CD4-positive, alpha-beta T cell treated with Interleukin-2 at 100 ng/mL for 4 hours (primary cell): Measurements from ENCODE around the gene SIMC1.
"Not testable (repeated sequence)": the region's sequence is repeated elsewhere in the genome, so short reads cannot be mapped to it uniquely, and the experiment has no call there.

Source experiments
- DNase-seq: peaks from one replicate; pipeline ENCODE4 v3.0.0-alpha.2; 2020; ENCODE audit warnings: low spot score

Gene SIMC1

DNA sequence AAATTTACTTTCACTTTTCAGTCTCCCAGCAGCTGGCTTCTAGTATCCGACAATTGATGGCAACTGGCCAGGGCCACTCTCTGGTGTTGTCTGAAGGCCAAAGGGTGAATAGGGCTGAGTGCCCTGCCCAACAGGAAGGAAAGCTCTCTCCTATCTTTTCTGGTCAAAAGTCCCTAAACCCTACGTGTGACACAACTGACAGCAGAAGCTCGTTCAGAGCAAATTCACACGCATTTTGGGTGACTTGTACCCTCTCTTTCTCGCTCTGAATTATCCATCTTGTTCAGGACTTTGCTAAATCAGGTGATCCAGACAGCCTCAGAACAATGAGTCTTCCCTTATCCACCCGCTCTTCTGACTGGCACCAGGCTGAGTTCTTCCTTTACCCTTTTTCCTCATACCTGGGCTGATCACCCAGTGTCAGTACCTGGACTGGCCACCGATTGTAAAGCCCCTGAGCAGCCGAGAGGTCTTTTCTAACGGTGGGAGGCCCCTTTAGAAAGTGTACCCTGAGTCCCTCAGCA lies 21.8 kb upstream of the SIMC1 start:
- DNase-seq = not testable (repeated sequence)

DNA sequence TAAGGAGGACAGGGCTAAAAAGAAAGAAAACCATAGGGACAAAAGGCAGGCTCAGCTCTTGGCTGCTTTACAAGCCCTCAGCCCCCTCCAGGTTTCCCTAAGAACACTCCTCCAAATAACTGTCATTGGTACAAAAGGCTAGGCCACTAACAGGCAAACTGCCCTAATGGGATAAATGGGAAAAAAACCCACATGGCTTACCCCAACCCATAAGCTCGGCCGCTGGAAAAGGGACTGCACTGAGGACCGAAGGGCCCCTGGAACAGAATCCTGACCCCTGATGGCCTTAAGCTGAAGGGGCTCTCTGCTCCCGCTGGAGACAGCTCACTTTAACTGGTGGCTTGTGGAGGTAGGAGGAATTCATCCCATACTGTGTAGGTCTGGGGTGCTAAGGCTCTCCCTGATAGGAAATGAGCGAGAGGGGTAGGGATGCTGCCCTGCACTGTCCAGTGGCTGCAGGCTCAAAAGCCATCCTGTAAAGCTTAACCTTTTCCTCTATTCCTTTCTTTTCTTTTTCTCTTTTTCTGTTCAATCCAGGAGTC lies 21.0 kb upstream of the SIMC1 start:
- not testable (repeated sequence) for DNase-seq

DNA sequence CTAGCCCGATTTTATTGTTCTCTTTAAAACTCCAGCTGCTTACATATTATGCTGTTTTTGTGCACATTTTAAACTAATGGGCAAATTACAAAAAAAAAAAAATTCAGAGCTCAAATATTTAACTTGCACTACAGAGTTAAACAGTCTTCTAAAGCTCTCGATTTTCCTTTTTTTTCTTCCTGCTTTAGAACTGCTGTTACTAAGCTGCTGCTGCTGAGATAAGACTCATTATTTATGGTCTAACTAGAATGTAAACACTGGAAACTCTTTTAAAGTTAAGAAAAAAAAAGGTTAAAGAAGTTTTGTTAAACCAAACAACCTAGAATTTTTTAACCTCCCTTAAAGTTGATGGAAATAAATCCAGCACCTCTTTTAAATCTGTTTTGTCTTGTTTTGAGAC lies 20.5 kb upstream of the SIMC1 start:
- DNase-seq = not testable (repeated sequence)

DNA sequence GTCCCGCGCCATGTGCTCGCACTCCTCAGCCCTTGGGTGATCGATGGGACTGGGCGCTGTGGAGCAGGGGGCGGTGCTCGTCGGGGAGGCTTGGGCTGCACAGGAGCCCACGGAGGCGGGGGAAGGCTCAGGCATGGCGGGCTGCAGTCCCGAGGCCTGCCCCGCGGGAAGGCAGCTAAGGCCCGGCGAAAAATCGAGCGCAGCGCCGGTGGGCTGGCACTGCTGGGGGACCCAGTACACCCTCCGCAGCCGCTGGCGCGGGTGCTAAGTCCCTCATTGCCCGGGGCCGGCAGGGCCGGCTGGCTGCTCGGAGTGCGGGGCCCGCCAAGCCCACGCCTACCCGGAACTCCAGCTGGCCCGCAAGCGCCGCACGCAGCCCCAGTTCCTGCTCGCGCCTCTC lies 16.2 kb upstream of the SIMC1 start:
- DNase-seq = not testable (repeated sequence)

DNA sequence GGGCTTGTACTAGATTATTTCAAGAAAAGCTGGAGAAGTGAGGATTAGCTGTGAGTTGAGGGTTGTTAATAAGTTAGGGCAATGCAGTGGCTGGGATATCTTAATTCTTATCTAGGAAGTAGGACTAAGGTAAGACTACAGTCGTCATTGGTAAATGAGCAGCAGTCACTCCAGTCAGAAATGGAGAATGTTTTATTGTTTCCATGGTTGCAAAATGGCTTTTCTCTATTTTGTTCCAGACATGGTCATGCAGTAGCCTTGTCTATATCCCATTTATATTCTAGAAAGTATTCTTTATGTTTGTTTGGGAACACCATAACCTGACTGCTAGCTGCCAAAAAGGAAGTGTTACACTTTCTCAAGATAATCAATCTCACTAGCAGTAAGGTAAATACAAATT lies 9.9 kb upstream of the SIMC1 start:
- DNase-seq = not testable (repeated sequence)

DNA sequence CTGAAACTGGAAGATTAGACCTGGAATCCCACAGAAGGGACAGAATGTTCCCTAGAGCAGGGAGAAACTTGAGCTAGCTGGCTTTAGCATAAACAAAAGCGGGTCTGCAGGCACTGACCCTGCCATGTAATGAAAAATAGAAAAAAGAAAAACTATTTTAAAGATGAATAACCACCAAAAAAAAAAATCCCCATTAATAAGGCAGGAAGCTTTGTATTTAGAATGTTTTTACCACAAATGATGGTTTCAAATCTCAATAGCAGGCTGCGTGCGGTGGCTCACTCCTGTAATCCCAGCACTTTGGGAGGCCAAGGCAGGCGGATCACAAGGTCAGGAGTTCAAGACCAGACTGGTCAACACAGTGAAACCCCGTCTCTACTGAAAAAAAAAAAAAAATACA lies 5.0 kb upstream of the SIMC1 start:
- DNase-seq = not testable (repeated sequence)

DNA sequence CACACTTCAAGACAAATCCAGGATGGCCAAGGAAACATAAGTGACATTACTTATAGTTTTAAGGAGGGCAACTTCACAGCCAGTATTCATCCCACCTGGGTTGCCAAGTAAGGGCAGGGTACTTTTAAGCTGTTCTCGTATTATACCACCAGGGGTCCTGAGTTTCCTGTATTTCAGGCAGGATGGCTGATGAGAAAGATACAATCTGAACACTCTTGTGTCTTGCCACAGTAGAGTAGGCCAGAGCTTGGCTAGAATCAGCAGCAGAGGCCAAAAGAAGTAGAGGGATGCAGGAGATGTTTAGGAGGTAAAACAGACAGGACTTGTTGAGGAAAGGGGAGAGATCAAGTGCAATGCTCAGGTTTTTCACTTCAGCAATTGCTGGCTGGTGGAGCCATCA lies 3.1 kb upstream of the SIMC1 start:
- DNase-seq = peak; percentile 73

DNA sequence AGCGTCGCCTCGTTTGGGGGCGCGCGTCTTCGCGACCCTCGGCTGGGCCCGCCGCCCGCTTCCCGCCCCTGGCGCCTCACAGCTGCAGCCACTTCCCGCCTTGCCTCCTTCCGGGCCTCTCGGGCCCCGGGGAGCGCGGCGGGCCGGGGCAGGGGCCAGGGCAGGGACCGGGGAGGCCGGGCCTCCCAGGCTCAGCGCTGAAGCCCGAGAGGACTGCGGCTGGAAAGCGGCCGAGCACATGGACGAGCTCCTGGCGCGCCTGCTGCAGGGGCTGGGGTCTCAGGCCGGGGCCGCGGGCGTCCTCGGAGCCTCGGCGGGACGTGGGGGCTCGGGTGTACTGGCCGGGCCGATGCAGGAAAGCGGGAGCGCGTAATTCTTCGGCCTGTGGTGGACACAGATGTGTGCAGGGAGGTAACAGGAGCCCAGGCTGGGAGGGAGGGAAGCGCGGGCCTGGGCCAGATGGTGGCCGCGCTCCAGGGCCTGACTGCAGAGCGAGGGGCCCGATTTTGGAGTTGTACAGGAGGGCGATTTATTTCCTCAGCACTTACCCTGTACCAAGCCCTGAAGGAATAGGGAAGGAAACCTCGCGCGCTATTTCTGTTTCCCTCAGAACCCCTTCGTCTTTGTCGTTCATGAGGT lies 540 bp downstream of the SIMC1 start:
- DNase-seq = not testable (repeated sequence)

DNA sequence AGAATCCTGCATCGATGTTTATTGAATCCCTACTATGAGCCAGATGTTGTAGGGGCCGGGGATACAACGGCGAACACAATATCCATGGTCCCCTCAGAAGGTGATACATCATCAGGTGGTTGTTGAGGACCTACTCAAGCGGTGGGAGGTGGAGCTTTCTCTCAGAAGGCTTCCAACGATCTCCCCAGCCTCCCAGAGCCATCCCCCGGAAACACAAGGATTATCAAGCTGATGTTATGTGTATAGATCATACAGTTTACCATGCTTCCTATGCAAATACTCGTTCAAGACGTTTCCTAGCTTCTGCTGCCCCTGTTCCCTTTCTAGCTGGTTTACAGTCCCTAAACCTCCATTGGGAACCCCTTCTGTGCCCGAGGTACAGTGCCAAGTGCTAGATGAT lies 1.1 kb downstream of the SIMC1 start:
- DNase-seq = not testable (repeated sequence)

DNA sequence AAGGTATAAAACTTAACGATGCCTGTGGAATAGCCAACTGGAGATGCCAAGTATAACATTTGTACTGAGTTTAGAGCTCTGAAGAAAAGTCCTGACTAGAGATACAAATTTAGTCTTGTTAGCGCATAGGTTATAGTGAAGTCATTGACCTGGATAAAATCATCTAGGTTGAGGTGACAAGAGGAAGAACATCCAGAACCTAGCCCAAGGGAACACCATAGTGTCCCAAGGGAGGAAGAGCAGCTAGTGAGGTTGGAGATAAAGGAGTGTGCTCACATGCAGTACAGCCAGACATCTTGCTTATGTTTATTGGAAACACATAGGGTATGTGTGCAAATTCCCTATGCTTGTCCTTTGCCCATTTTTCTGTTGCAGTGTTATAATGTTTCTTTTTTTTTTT lies 6.1 kb downstream of the SIMC1 start:
- DNase-seq = not testable (repeated sequence)

DNA sequence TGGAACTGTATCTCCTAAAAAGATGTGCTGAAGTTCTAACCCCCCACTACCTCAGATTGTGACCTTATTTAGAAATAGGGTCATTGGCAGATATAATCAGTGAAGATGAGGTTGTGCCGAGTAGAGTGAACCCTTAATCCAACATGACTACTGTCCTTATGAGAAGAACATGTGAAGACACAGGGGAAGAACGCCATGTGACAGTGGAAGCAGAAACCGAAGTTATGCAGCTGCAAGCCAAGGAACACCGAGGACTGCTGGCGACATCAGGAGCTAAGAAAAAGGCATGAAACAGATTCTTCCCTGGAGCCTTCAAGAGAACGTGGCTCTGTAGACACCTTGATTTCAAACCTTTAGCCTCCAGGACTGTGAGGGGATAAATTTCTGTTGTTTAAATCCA lies 6.8 kb downstream of the SIMC1 start:
- DNase-seq = not testable (repeated sequence)

DNA sequence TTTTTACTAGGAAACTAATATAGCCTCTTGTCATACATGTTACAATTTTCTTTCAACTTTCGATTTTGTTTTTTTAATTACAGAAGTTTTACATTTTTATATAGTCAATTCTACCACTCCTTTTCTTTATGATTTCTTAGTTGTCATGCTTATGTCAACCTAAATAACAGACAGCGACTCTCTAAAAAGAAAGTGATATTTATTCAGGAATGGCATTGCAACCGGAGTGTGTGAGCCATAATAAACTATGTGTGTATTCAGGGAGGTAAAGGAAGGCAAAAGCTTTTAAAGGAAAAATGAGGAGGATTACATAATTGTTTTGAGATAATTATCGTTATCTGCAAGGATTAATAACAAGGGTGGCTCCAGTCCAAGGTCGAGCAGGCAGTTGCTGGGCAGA lies 7.3 kb downstream of the SIMC1 start:
- DNase-seq = not testable (repeated sequence)

DNA sequence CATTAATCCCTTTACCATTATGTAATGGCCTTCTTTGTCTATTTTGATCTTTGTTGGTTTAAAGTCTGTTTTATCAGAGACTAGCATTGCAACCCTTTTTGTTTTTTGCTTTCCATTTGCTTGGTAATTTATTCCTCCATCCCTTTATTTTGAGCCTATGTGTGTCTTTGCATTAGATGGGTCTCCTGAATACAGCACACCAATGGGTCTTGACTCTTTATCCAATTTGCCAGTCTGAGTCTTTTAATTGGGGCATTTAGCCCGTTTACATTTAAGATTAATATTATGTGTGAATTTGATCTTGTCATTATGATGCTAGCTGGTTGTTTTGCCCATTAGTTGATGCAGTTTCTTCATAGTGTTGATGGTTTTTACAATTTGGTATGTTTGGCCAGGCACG lies 12.5 kb downstream of the SIMC1 start:
- not testable (repeated sequence) for DNase-seq

DNA sequence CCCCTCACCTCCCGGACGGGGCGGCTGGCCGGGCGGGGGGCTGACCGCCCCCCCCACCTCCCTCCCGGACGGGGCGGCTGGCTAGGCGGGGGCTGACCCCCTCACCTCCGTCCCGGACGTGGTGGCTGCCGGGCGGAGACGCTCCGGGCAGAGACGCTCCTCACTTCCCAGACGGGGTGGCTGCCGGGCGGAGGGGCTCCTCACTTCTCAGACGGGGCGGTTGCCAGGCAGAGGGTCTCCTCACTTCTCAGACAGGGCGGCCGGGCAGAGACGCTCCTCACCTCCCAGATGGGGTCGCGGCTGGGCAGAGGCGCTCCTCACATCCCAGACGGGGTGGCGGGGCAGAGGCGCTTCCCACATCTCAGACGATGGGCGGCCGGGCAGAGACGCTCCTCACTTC lies 13.9 kb downstream of the SIMC1 start:
- DNase-seq = not testable (repeated sequence)

DNA sequence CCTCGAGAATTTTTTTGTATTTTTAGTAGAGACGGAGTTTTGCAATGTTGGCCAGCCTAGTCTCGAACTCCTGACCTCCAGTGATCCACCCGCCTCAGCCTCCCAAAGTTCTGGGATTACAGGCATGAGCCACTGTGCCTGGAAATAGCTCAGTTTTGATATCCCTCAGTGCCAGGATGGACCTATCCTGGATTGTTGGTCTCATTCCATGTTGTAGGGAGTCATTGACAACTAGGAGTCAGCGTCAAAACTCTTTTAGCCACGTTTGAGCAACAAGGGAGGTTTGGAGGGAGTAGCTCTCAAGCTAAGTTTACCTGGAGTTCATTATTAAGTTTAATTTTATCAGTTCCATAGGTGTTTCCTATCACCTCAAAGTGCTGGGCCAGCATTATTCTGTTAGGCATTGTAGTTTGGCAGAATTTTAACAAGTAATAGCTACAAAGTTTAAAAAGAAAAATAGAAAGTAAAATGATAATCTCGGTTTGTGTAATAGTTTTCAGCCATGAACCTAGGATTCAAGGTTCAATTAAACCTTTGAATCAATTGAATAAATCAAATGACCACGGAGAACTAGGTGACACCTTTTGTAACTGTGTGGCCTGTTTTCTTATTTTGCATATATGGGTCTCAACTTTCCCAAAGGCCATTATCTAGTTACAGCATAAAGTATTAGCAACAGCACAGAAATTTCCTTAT lies 15.3 kb downstream of the SIMC1 start:
- DNase-seq = not testable (repeated sequence)

DNA sequence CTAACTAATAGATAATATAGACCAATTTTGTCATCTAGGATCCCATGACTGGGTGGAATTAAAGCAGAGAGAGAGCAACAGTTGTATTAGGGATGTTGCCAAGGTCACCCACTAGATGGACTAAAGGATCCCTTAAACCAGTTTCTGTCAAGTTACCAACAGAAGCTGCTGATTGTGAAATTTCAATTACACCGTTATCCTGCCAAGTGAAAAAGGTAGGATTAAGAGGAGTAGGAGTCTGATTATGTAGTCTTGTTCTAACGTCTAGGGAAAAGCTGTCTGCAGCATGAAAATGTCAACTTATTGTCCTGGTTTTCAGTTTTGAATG lies 15.8 kb downstream of the SIMC1 start:
- DNase-seq = not testable (repeated sequence)

DNA sequence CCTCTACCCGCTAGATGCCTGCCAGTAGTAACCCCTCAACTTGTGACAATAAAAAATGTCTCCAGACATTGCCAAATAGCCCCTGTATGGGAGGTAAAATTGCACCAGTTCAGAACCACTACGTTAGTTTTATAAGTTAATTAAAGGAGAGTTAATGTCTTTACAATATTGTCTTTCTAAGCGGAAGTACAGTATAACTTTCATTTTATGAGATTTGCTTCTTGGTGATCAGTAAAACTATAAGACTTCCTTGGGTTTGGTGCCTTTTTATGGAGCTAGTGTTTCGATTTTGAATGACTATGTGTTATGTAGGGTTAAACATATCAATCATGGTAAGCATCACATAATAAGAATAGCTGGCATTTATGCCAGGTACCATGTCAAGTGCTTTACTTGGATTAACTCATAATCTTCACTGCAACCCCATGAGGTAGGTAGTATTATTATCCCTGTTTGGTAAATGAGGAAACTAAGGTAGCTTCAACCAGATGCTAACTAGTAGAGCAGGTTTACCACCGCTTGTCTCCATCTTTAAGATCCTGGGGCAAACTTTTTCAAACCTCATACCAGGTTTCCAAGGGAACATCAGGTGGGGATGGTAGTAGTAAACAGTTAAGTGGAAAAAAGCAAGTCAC lies 19.8 kb downstream of the SIMC1 start:
- DNase-seq = not testable (repeated sequence)

DNA sequence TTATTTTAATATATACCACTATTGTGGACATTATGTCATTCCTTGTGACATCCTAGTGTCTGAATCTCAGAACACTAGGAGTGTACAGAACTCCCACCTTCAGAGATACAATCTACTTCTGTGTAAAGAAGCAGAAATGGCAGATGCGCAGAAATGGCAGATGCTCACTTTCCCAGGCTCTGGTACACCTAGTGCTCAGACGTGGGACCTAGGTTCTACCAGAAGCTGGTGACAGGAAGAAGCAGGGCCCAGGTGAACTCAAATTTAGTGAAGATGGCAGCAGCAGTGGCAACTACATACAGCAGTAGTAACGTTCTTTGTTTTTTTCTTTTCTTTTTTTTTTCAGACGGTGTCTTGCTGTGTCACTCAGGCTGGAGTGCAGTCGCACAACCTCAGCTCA lies 22.5 kb downstream of the SIMC1 start:
- DNase-seq = not testable (repeated sequence)

DNA sequence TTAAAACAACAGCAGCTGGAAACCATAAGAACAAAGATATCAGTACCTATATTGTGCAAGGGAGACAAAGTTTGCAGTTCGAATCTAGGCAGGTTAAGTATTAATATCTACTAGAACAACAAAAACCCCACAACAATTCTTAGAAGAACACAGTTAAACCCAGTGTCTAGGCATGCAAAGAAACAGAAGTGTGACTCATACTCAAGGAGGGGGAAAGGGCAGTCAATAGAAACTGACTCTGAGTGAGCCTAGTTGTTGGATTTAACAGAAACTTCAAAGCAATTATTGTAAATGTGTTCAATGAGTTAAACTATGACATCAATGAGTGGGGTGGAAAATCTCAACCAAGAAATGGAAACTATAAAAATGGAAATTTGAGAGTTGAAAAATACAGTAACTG lies 28.2 kb downstream of the SIMC1 start:
- not testable (repeated sequence) for DNase-seq

DNA sequence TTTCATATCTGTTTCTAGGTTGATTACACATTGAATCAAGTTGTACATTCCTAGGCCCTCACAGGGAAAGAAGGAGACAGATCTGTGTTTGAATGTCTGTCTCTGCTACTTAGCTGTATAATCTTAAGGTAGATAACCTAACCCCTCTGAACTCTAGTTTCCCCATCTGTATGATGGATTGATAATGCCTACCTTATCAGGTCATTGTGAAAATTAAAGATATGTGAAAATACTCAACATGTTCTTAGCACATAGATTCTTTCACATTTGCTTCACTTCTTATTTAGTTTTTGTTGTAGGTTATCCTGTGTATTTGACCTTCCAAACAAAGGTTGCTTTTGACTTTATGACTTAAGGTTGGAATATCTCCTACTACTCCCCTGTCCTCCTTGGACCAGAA lies 50.8 kb downstream of the SIMC1 start:
- DNase-seq = not testable (repeated sequence)

DNA sequence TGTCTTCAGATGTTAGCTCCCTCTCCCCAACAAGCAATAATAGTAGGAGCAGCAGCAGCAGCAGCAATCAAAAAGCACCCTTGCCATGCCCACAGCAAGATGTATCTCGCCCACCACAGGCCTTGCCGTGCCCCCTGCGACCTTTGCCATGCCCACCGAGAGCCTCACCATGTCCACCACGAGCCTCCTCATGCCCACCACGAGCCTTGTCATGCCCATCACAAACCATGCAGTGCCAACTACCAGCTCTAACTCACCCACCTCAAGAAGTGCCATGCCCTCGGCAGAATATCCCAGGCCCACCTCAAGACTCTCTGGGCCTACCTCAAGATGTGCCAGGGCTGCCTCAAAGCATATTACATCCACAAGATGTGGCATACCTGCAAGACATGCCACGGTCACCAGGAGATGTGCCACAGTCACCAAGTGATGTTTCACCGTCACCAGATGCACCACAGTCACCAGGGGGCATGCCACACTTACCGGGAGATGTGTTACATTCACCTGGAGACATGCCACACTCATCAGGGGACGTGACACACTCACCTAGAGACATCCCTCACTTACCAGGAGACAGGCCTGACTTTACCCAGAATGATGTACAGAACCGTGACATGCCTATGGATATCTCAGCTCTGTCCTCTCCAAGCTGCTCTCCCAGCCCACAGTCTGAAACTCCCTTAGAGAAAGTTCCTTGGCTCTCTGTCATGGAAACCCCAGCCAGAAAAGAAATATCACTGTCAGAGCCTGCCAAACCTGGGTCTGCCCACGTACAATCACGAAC lies 52.0 kb downstream of the SIMC1 start:
- not testable (repeated sequence) for DNase-seq

DNA sequence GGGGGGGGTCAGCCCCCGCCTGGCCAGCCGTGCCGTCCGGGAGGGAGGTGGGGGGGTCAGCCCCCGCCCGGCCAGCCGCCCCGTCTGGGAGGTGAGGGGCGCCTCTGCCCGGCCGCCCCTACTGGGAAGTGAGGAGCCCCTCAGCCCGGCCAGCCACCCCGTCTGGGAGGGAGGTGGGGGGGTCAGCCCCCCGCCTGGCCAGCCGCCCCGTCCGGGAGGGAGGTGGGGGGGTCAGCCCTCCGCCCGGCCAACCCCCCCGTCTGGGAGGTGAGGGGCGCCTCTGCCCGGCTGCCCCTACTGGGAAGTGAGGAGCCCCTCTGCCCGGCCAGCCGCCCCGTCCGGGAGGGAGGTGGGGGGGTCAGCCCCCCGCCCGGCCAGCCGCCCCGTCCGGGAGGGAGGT lies 67.1 kb downstream of the SIMC1 start:
- not testable (repeated sequence) for DNase-seq
